ENCODE results near the gene TMA7B.
"Not testable (repeated sequence)": the region's sequence is repeated elsewhere in the genome, so short reads cannot be mapped to it uniquely, and the experiment has no call there.

Gene TMA7B

DNA sequence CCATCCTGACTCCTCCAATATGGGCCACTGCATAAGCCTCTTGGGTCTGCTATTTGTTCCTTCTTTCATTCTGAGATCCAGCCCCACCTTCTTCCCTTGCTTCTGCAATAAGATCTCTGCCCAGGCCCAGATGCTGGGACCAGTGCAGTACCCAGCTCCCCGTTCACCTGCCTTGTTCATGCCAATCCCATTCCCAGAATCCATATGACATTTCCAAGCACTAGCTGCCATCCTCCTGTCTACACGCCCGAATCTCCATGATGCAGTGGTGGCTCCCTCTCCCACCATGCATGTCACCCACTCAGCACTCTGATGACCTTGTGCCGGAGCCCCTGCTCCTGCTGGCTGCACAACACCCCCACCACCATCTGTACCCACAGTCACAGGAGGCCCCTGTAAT, 23.1 kb downstream of the TMA7B start:
- DNase-seq (ENCODE audit: low read depth in 3 of 3) = no peak

DNA sequence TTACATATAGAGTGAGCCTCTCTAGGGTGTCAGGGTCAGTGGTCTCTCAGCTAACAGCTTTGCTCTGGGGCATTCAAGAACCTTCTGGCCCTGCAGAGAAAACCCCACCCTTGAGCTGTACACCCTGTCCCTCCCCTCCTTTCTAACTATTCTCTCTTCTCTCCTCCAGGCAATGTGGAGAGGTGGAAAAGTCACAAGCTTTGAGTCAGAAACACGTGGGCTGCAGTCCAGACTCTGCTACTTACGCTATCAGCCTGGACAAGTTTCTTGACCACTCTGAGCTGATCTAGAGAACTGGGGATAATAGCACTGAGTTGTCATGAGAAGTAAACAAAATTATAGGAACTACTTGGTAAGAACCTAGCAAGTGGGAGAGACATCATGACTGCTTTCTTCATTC, 23.8 kb downstream of the TMA7B start:
- no peak for DNase-seq (ENCODE audit: low read depth in 3 of 3)

DNA sequence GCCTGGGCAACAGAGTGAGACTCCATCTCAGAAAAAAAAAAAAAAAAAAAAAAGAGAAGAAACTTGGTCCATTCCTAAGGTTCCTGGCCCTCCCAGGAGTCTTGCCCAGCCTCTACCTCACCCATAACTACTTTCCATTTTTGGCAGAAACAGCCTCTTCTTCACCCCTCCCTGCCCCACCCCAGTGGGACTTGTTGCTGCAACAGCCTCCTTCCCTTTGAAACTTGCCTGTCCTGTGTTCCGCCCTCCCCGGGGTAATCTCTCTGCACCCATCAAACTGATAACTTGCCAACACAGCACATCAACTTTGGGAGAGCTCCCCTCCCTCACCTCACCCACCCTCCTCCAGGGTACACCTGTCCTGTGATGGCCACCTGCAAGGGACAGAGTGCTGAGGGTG, 24.5 kb downstream of the TMA7B start:
- DNase-seq (ENCODE audit: low read depth in 3 of 3) = no peak

DNA sequence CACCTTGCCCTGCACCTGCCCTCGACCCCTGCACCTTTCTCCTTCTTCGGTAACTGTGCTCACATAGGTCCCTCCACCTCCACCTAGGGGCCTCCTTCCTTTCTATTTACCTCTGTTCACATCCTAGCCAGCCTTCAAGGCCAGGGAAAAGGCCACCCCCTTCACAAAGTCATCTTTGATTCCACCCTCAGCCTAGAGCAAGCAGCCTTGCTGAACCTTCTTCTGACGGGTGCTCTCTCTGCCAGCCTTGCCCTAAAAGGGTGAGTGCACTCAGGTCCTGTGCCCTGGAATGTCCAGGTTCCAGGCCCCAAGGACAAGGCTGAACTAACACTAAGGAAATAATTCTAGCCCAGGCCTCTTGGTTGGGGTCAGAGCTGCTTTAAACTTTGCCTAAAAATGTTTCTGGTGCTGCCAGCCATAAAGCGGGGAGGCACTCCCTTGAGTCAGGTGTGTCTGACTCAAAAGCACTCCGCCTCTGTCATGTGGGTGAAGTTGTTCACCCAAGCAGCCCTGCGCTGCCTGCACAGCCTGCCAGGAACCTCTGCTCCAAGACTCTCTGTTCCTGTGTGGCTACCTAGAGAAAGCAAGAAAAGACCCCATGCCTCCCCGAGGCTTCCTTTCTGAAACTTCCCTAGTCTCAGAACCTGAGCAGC, 25.3 kb downstream of the TMA7B start:
- no peak for DNase-seq (ENCODE audit: low read depth in 3 of 3)

GRCh38 chr22:39988386-39989114, 28.4 kb downstream of the TMA7B start:
- DNase-seq (ENCODE audit: low read depth in 3 of 3) = no peak

- no peak for DNase-seq (ENCODE audit: low read depth in 3 of 3)
These were observed 29.4 kb downstream of the TMA7B start for GRCh38 chr22:39989633-39990032.

DNA sequence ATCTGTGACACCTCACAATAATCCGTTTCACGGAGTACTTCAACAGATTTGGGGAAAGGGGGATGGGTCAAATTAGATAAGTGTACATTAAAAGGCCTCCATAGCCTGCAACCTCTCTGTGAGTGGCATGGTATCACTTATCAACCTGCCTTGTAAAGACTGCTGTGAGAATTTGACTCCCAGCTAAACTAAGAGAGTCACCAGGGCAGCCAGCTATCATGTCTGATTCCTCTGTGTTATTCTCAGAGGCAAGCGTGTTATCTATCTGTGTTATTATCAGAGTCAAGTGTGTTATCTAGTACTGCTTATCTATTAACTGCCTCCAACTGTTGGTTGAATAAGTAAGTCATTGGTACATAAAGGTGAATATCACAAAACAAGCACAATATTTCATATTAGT, 30.5 kb downstream of the TMA7B start:
- DNase-seq (ENCODE audit: low read depth in 3 of 3) = no peak

GRCh38 chr22:39991159-39991860, 31.1 kb downstream of the TMA7B start:
- DNase-seq (ENCODE audit: low read depth in 3 of 3) = no peak

DNA sequence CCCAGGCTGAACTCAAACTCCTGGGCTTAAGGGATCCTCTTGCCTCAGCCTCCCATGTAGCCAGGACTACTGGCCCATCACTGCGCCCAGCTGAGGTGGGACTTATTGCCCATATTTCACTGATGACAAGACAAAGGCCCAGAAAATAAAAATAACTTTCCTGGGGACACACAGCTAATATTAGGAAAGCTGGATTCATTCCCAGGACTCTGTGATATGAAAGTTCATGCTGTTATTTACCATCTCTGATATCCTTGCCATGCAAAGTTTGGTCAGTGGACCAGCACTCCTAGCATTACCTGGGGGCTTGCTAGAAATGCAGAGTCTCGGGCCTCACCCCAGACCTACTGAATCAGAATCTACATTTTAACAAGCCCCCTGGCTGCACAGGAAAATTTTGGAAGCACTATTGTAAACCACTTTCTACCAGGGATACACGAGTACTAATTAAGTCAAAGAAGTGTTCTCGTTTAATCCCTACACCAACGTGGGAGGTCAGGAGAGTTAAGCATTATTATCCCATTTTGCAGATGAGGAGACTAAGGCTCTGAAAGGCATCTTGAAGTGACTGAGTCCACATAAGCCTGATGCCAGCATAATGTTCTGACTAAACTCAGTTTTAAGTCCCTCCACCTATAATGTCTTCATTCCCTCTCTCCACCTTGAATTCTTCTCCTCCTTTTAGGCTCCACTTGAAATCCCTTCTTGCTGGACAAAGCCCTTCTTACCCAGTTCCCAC, 32.1 kb downstream of the TMA7B start:
- no peak for DNase-seq (ENCODE audit: low read depth in 3 of 3)

DNA sequence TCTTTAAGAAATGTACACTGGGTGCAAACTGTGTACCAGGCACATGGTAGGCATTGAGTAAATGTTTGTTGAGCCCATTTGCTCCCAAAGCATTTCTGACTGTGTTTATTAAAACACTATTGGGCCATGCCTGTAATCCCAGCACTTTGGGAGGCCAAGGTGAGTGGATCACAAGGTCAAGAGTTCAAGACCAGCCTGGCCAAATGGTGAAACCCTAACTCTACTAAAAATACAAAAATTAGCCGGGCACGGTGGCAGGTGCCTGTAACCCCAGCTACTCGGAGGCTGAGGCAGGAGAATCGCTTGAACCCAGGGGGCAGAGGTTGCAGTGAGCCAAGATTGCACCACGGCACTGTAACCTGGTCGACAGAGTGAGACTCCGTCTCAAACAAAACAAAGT, 32.7 kb downstream of the TMA7B start:
- DNase-seq (ENCODE audit: low read depth in 3 of 3) = not testable (repeated sequence)

DNA sequence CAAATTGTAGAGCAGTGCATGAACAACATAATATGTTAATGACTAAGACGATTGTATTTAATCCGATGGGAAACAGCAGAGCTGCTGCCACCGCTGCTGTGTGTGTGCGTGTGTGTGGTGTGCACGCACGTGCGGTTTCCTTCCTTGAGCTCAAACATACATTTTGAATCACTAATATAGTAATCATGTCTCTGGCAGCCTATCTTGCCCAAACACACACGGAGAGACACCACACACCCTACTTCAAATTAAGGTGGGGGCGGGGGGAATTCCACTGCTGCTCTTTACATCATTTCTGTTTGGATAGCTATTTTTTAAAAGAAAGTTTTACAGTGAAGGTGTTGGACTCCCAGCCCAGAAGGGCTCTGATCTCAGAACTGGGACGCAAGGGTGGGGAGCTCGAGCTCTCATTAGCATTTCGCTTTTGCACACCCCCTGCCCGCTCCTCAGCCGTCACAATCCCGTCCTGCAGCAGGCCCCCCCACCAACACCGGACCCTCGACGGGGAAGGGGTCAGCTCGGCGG, 33.9 kb downstream of the TMA7B start:
- peak; percentile 28 to 44 (median 40) for DNase-seq (ENCODE audit: low read depth in 3 of 3)

DNA sequence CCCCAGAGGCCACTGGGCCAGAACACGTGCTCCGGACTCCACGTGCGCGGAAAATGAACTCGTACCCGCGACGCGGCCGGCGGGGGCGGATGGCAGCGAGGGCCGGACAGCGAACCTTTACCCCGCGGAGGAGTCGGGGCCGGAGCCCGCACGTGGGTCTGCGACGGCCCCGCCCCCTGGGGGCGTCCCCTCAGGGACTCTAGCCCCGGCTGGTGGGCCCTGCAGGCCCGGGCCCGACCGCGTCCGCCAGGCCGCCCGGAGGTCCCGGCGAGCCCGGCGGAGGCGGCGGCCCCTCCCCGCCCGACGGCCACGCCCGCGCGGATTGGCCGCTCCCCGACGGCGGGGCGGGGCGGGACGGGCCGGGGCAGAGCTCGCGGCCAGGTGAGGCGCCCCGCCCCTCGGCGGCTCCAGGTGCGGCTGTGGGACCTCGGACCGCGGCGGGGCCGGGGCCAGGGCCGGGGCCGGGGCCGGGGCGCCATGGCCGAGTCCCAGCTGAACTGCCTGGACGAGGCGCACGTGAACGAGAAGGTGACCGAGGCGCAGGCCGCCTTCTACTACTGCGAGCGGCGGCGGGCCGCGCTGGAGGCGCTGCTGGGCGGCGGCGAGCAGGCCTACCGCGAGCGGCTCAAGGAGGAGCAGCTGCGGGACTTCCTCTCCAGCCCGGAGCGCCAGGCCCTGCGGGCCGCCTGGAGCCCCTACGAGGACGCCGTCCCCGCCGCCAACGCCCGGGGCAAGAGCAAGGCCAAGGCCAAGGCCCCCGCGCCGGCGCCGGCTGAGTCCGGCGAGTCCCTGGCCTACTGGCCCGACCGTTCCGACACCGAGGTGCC, 34.6 kb downstream of the TMA7B start, which contains the start of gene FAM83F:
Gene FAM83F (plus strand): TSS at position 389 of the 827 bp plus-strand sequence. CDS start 89 bp downstream, at position 478.
- peak in 2 of 3 experiments; percentile 11 to 35 for DNase-seq (ENCODE audit: low read depth in 3 of 3)

DNA sequence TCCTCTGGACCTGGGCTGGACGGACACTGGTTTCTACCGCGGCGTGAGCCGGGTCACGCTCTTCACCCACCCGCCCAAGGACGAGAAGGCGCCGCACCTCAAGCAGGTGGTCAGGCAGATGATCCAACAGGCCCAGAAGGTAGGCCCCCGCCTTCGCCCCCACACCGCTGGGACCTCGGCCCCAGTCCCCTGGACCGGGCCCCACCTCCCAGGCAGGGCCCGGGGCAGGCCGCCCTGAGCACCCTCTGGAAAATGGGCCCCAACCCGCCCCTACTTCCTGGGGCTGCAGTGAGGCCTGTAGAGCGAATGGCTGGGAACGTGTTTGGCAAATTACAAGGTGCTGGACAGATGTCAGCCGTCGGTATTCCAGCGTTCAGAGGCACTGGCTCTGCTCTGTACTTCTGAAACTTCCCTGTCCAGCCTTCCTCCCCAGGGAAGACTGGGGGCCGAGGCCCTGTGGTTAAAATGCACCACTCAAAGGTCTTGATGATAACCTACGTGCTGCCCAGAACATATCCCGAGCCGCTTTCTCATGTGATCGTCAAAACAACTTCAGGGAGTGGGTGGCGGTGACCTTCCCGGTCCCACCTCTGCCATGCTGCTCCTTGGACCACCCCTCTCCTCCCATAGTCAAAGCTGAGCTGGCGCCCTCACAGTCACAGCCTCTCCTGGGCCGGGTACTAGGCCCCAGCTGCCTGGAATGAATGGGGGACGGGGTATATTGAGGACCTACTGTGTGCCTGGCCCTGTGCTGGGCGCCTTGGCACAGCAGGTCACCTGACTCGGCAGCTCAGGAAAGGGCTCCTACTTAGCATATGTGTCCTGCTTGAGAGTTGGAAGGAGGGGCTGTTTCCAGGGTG, 35.4 kb downstream of the TMA7B start:
- DNase-seq (ENCODE audit: low read depth in 3 of 3) = no peak

DNA sequence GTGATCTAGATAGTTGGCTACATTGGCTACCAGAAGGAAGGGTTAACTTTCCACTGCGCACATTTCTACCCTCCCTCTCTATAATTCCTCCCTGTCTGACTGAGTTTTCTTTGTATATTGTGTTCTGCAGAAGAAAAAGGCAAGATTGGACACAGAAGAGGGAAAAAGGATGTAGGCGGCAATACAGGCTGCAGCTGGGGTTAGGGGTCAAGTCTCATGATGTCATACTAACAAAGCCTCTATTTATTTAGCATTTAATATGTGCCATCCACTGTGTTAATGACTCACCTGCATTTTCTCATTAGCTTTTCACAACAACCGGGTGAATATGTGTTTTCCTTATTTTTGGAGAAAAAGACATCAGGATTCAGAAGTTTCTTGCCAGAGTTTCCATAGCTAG, 36.5 kb downstream of the TMA7B start:
- no peak for DNase-seq (ENCODE audit: low read depth in 3 of 3)

DNA sequence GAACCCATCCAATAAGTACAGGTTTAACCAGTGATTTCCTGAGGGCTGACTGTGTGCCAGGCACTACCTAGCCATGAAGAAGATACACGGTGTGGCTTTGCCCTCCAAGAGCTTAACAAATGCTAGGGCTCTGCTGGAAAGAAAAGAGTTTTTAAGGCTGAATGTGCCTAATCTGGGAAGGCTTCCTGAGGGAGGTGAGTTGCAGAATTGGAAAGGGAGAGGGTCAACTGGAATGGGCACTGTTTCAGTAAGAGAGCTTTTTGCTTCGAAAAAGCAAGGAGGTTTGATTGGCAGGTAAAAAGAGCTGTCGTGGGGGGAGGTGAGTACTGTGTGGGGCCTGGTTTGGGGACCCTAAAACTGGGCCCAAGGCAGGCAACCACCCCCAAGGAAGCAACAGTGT, 37.2 kb downstream of the TMA7B start:
- DNase-seq (ENCODE audit: low read depth in 3 of 3) = no peak

GRCh38 chr22:39997939-39998726, 37.9 kb downstream of the TMA7B start:
- DNase-seq (ENCODE audit: low read depth in 3 of 3) = no peak

DNA sequence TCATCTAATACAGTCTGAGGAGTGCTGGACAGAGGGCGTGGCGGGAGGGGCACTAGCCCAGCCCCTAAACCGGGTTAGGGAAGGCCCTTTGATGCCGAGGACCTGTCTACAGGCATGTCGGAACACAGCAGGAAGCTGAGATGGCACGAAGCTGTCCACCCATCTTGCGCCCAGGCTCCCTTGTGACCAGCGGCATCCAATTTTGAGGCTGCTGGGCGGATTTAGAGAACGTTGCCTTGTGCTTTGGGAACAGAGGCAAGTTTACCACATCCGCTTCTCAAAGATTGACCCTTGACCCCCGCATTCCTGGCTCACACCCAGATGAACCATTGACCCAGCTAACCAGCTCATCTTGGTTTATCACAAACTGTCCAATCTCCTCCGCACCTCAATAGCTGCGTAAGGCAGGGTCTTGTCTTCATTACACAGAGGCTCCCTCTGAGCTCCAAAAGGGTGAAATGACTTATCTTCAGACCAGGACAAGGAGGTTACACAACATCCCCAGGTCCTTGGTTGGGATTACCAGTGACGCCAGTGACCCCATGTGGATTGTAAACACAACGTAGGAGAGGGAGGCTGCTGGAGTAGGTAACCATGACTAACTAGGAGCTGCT, 39.1 kb downstream of the TMA7B start:
- no peak for DNase-seq (ENCODE audit: low read depth in 3 of 3)

DNA sequence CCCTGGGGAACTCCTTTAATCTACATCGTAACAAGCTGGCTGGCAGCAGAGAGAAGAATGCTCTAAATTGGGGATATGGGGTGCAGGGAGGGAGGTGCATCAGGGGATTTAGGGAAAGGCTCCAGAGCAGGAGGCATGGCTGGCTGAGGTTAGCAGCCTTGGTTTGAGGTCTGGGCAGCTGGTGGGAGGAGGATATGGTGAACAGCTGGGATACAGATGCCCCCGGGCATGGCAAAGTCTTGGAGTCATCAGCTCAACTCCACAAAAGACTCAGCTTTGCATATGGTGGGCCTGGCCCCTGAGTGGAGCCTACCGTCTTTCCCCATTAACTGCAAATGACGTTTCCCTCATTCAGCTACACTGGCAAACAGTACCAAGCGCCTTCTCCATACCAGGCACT, 40.0 kb downstream of the TMA7B start:
- DNase-seq (ENCODE audit: low read depth in 3 of 3) = no peak

DNA sequence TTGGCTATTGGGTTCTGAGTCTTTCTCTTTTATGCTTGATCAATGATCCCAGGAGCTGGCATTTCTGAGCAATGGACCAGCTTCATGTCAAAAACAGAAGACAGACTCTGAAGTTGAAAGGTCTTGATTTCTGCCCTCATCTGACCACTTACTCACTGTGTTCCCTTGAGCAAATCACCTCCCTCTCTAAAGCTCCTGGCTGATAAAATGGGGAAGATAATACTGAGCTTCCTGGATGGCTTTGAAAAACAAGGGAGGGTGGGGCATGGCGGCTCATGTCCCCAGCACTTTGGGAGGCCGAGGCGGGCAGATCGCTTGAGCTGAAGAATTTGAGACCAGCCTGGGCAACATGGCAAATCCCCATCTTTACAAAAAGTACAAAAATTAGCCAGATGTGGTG, 40.9 kb downstream of the TMA7B start:
- DNase-seq (ENCODE audit: low read depth in 3 of 3) = no peak

Measured in stimulated activated CD4-positive, alpha-beta T cell treated with anti-CD3 and anti-CD28 coated beads, TNF-alpha, amount 100 ng/mL, for 4 hours (primary cell).